Neutrophil (primary cell): ENCODE measurements around the gene AHCTF1.
"Not testable (repeated sequence)": the region's sequence is repeated elsewhere in the genome, so short reads cannot be mapped to it uniquely, and the experiment has no call there.

Experiments
- H3K27ac ChIP-seq: fragments of 200-600 bp; sonication (generic); 2 replicates; pipeline ENCODE4 v1.5.1; 2016; ENCODE audit warnings: mild to moderate bottlenecking, moderate library complexity
- H3K27me3 ChIP-seq: fragments of 200-600 bp; sonication (generic); 2 replicates; pipeline ENCODE4 v1.6.0; 2016; ENCODE audit warnings: mild to moderate bottlenecking
- H3K36me3 ChIP-seq: fragments of 200-600 bp; sonication (generic); 2 replicates; pipeline ENCODE4 v1.5.1; 2017
- H3K4me1 ChIP-seq, 2 experiments: fragments of 200-600 bp in 1 of 2; sonication (generic) in 1 of 2; 1 replicate in 1 of 2; 2 replicates in 1 of 2; pipeline versions ENCODE4 v1.5.1 to v1.6.1; 2013 to 2016; ENCODE audit warnings: low read depth in 1 of 2, low read length in 1 of 2, mild to moderate bottlenecking in 1 of 2, moderate library complexity in 1 of 2; ENCODE audit not compliant: control insufficient read depth in 1 of 2, insufficient read depth in 1 of 2
- H3K4me3 ChIP-seq, 2 experiments: fragments of 200-600 bp in 1 of 2; sonication (generic) in 1 of 2; 1 replicate in 1 of 2; 2 replicates in 1 of 2; pipeline ENCODE4 v1.5.1; 2013 to 2016; ENCODE audit warnings: low read depth in 1 of 2, low read length in 1 of 2, mild to moderate bottlenecking in 1 of 2, moderate library complexity in 1 of 2
- H3K9me3 ChIP-seq: fragments of 200-600 bp; sonication (generic); 2 replicates; pipeline ENCODE4 v1.5.1; 2016
- CTCF ChIP-seq: fragments of 200-600 bp; sonication (generic); IDR thresholded peaks from 2 replicates; pipeline ENCODE4 v1.5.1; 2016; ENCODE audit warnings: antibody characterized with exemption

AHCTF1 gene

GRCh38 chr1:246893191-246893939, 38.4 kb downstream of the AHCTF1 start:
- H3K36me3 ChIP-seq = peaks cover 98% of the 10 kb centered on the region
- no peaks in the 10 kb centered on the region for H3K4me1 ChIP-seq
- H3K4me3 ChIP-seq = no peak overlapping the region
- H3K27me3 ChIP-seq = no peaks in the 10 kb centered on the region
- no peaks in the 10 kb centered on the region for H3K9me3 ChIP-seq
- no peak overlapping the region for H3K27ac ChIP-seq
- no peak for TF ChIP-seq CTCF

- Histone ChIP-seq H3K4me3 (no peak overlapping the region), H3K36me3 (peaks cover 98% of the 10 kb centered on the region), H3K9me3 (no peaks in the 10 kb centered on the region), H3K27me3 (no peaks in the 10 kb centered on the region), H3K4me1 (no peaks in the 10 kb centered on the region), H3K27ac (no peak overlapping the region)
- no peak for TF ChIP-seq CTCF
These were observed 40.6 kb downstream of the AHCTF1 start for GRCh38 chr1:246891105-246891504.

- H3K4me1 ChIP-seq = no peaks in the 10 kb centered on the region
- H3K36me3 ChIP-seq = peaks cover 93% of the 10 kb centered on the region
- H3K4me3 ChIP-seq = no peak overlapping the region
- H3K27ac ChIP-seq = no peak overlapping the region
- no peaks in the 10 kb centered on the region for H3K27me3 ChIP-seq
- no peaks in the 10 kb centered on the region for H3K9me3 ChIP-seq
- TF ChIP-seq CTCF = no peak
These were observed 43.2 kb downstream of the AHCTF1 start for GRCh38 chr1:246888522-246888921.

GRCh38 chr1:246885389-246885788, 46.4 kb downstream of the AHCTF1 start:
- not testable (repeated sequence) for H3K9me3 ChIP-seq, H3K27ac ChIP-seq, H3K27me3 ChIP-seq, H3K4me3 ChIP-seq, H3K4me1 ChIP-seq
- peaks cover 89% of the 10 kb centered on the region for H3K36me3 ChIP-seq

GRCh38 chr1:246878551-246878950, 53.2 kb downstream of the AHCTF1 start:
- no peaks in the 10 kb centered on the region for H3K27me3 ChIP-seq
- H3K4me1 ChIP-seq = no peaks in the 10 kb centered on the region
- no peak for TF ChIP-seq CTCF
- peaks cover 82% of the 10 kb centered on the region for H3K36me3 ChIP-seq
- no peak overlapping the region for H3K4me3 ChIP-seq
- H3K9me3 ChIP-seq = no peaks in the 10 kb centered on the region
- H3K27ac ChIP-seq = no peak overlapping the region

GRCh38 chr1:246876431-246876830, 55.3 kb downstream of the AHCTF1 start:
- Histone ChIP-seq H3K9me3 (no peaks in the 10 kb centered on the region), H3K27me3 (no peaks in the 10 kb centered on the region), H3K36me3 (peaks cover 84% of the 10 kb centered on the region), H3K27ac (no peak overlapping the region), H3K4me1 (no peaks in the 10 kb centered on the region), H3K4me3 (no peak overlapping the region)
- TF ChIP-seq CTCF = no peak
